Measurements from ENCODE around the gene COL5A3. TPM values are rescaled to one million over a fixed set of nuclear protein-coding genes. Genes with fewer than 3 reads are reported as not detected.

COL5A3 gene
- total RNA-seq, 2 donors from 2014 or later = 2.0 to 12.7 TPM

- intact Hi-C loops (cut with DNase I) = no loop called here
- no peaks in the 10 kb centered on the region for H3K4me1 ChIP-seq (replicated peaks)
These were observed 2.7 kb downstream of the COL5A3 start for GRCh38 chr19:10007371-10008183.

GRCh38 chr19:10006752-10007323 lies 3.5 kb downstream of the COL5A3 start:
- no peaks in the 10 kb centered on the region for H3K36me3 ChIP-seq
- DNase-seq (ENCODE audit: low spot score) = no peak
- H3K27ac ChIP-seq = peak overlapping the region; percentile 39 to 49
- no peaks in the 10 kb centered on the region for H3K4me1 ChIP-seq (replicated peaks)
- peaks cover 8% of the 10 kb centered on the region for H3K27me3 ChIP-seq (replicated peaks; ENCODE audit: insufficient read depth)
- TF ChIP-seq POLR2AphosphoS5 (IDR thresholded peaks at IDR 0.05) (no peak), CTCF (IDR thresholded peaks at IDR 0.05) (no peak), POLR2A (IDR thresholded peaks at IDR 0.05) (no peak)
- H3K9me3 ChIP-seq = no peaks in the 10 kb centered on the region
- intact Hi-C loops (cut with DNase I) = no loop called here
- H3K4me3 ChIP-seq = no peak overlapping the region

More at GRCh38 chr19:10007371-10008183, 2.7 kb downstream of the COL5A3 start:
- no peak overlapping the region for H3K4me3 ChIP-seq
- H3K27me3 ChIP-seq (replicated peaks; ENCODE audit: insufficient read depth) = peaks cover 14% of the 10 kb centered on the region
- 41% methylated on average over 13 of the region's 13 CpGs for WGBS
- H3K36me3 ChIP-seq = no peaks in the 10 kb centered on the region
- TF ChIP-seq POLR2A (IDR thresholded peaks at IDR 0.05) (no peak), CTCF (IDR thresholded peaks at IDR 0.05) (no peak), POLR2AphosphoS5 (IDR thresholded peaks at IDR 0.05) (no peak)
- no peak for DNase-seq (ENCODE audit: low spot score)
- H3K27ac ChIP-seq = peak overlapping the region; percentile 39 to 49
- no peaks in the 10 kb centered on the region for H3K9me3 ChIP-seq

- no peak overlapping the region for H3K4me3 ChIP-seq
- H3K4me1 ChIP-seq (replicated peaks) = no peaks in the 10 kb centered on the region
- no peaks in the 10 kb centered on the region for H3K9me3 ChIP-seq
- 32% methylated on average over 7 of the region's 7 CpGs for WGBS
- intact Hi-C loops (cut with DNase I) = no loop called here
- no peaks in the 10 kb centered on the region for H3K36me3 ChIP-seq
- H3K27ac ChIP-seq = peak overlapping the region; percentile 48 to 53
- no peak for TF ChIP-seq CTCF (IDR thresholded peaks at IDR 0.05)
- no peak for TF ChIP-seq POLR2AphosphoS5 (IDR thresholded peaks at IDR 0.05)
- no peak for TF ChIP-seq POLR2A (IDR thresholded peaks at IDR 0.05)
- no peak for DNase-seq (ENCODE audit: low spot score)
- peaks cover 6% of the 10 kb centered on the region for H3K27me3 ChIP-seq (replicated peaks; ENCODE audit: insufficient read depth)
These were observed 4.0 kb downstream of the COL5A3 start for GRCh38 chr19:10006335-10006708.

- no peak for DNase-seq (ENCODE audit: low spot score)
- no peak overlapping the region for H3K4me3 ChIP-seq
- peaks cover 6% of the 10 kb centered on the region for H3K27me3 ChIP-seq (replicated peaks; ENCODE audit: insufficient read depth)
These were observed 4.5 kb downstream of the COL5A3 start for GRCh38 chr19:10005632-10006334.

More at GRCh38 chr19:10005632-10006334, 4.5 kb downstream of the COL5A3 start:
- no peaks in the 10 kb centered on the region for H3K4me1 ChIP-seq (replicated peaks)
- TF ChIP-seq POLR2A (IDR thresholded peaks at IDR 0.05) = no peak
- TF ChIP-seq CTCF (IDR thresholded peaks at IDR 0.05) = no peak
- no peak for TF ChIP-seq POLR2AphosphoS5 (IDR thresholded peaks at IDR 0.05)
- no peaks in the 10 kb centered on the region for H3K9me3 ChIP-seq
- peak overlapping the region; percentile 48 to 53 for H3K27ac ChIP-seq
- 66% methylated on average over 17 of the region's 17 CpGs for WGBS
- H3K36me3 ChIP-seq = no peaks in the 10 kb centered on the region
- intact Hi-C loops (cut with DNase I) = no loop called here

Measured in prostate gland (tissue), 2 donors.